Keratinocyte (primary cell): ENCODE data around the gene EPAS1.

ENCODE experiments used
- EZH2 ChIP-seq: IDR thresholded peaks from one replicate; pipeline ENCODE4 v1.6.1; 2012; ENCODE audit warnings: inconsistent platforms, mild to moderate bottlenecking, low read length, moderate library complexity
- TF ChIP-seq, protein P1 (sequence below), 3 experiments: IDR thresholded peaks in 1 of 3; conservative IDR thresholded peaks in 1 of 3; optimal IDR thresholded peaks in 1 of 3; 2 replicates in 2 of 3; 3 replicates in 1 of 3; pipeline versions ENCODE3 to v1.5.1; 2011; ENCODE audit warnings: low read length in 3 of 3, mild to moderate bottlenecking in 3 of 3, moderate library complexity in 2 of 3, control low read depth in 1 of 3, inconsistent platforms in 1 of 3; ENCODE audit not compliant: insufficient read depth in 2 of 3; ENCODE audit errors: extremely low read depth in 1 of 3

DNA sequence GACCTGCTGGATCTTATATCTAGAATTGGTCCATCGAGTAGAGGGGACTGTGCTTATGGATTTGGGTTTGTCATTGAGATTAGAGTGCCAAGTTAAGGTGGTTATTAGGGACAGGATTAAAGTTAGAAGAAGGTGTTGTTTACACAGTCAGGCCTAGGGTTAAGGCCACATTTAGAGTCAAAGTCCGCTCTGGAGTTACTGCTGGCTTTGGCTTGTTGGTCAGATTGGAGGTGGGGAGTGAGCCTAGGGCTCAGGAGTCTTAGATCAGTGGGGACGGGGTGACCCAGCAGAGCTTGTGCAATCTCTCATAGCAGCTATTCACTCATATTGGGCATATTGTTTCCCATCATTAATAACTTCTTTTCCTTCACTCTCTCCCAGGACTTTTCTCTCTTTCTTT, 13.5 kb upstream of the EPAS1 start:
- TF ChIP-seq, protein P1, sequence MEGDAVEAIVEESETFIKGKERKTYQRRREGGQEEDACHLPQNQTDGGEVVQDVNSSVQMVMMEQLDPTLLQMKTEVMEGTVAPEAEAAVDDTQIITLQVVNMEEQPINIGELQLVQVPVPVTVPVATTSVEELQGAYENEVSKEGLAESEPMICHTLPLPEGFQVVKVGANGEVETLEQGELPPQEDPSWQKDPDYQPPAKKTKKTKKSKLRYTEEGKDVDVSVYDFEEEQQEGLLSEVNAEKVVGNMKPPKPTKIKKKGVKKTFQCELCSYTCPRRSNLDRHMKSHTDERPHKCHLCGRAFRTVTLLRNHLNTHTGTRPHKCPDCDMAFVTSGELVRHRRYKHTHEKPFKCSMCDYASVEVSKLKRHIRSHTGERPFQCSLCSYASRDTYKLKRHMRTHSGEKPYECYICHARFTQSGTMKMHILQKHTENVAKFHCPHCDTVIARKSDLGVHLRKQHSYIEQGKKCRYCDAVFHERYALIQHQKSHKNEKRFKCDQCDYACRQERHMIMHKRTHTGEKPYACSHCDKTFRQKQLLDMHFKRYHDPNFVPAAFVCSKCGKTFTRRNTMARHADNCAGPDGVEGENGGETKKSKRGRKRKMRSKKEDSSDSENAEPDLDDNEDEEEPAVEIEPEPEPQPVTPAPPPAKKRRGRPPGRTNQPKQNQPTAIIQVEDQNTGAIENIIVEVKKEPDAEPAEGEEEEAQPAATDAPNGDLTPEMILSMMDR (optimal IDR thresholded peaks at IDR 0.05 in 1 of 3, IDR thresholded peaks at IDR 0.05 in 1 of 3, conservative IDR thresholded peaks at IDR 0.05 in 1 of 3; ENCODE audit: extremely low read depth in 1 of 3, insufficient read depth in 2 of 3, low read length in 3 of 3) = no peak
- no peak for TF ChIP-seq EZH2
